Naive thymus-derived CD4-positive, alpha-beta T cell (primary cell): ENCODE results near the gene DPYSL4. TPM values are rescaled to one million over a fixed set of nuclear protein-coding genes. Genes with fewer than 3 reads are reported as not detected.

ENCODE experiments used
- ATAC-seq: fragments of 150-1000 bp; cut with Tn5 transposase; 2 replicates; pipeline ENCODE4 v1.10.0; 2021; ENCODE audit warnings: mild to moderate bottlenecking, moderate library complexity
- CTCF ChIA-PET: fragments of 350-600 bp; sonication (Branson Sonifier 250); formaldehyde crosslinking; loops from one replicate; lab custom pipeline; 2021; ENCODE audit warnings: antibody characterized with exemption; lab: Charles Lee
- POLR2A ChIA-PET: fragments of 350-600 bp; sonication (Branson Sonifier 250); formaldehyde crosslinking; loops from one replicate; lab custom pipeline; 2021; ENCODE audit warnings: antibody characterized with exemption, inconsistent platforms; lab: Charles Lee
- DNase-seq, 9 donors: peaks; one replicate each; pipeline versions ENCODE4 v3.0.0 to v3.0.0-alpha.2; 2020 to 2022; ENCODE audit warnings: mixed read lengths in 1 of 9
- H3K27ac ChIP-seq: one replicate; pipeline ENCODE4 v1.7.0; 2013; ENCODE audit warnings: mild to moderate bottlenecking, low read depth, low read length, moderate library complexity
- H3K27me3 ChIP-seq, 2 donors: one replicate each; pipeline ENCODE4 v1.7.0; 2013; ENCODE audit warnings: low read length in 2 of 2, mild to moderate bottlenecking in 2 of 2, moderate library complexity in 2 of 2; ENCODE audit not compliant: control insufficient read depth in 2 of 2, insufficient read depth in 2 of 2
- H3K36me3 ChIP-seq, 3 experiments: 1 replicate in 2 of 3; 2 replicates in 1 of 3; pipeline ENCODE4 v1.7.0; 2013; ENCODE audit warnings: low read length in 3 of 3, mild to moderate bottlenecking in 3 of 3, moderate library complexity in 1 of 3; ENCODE audit not compliant: insufficient read depth in 3 of 3, control insufficient read depth in 2 of 3
- H3K4me1 ChIP-seq, 2 donors: one replicate each; pipeline ENCODE4 v1.7.0; 2013; ENCODE audit warnings: low read length in 2 of 2, mild to moderate bottlenecking in 2 of 2, moderate library complexity in 1 of 2; ENCODE audit not compliant: control insufficient read depth in 2 of 2, insufficient read depth in 2 of 2
- H3K4me3 ChIP-seq: 2 replicates; pipeline ENCODE4 v1.7.0; 2013; ENCODE audit warnings: mild to moderate bottlenecking, low read length
- H3K9me3 ChIP-seq, 3 experiments: 1 replicate in 2 of 3; 2 replicates in 1 of 3; pipeline ENCODE4 v1.7.0; 2013; ENCODE audit warnings: low read length in 3 of 3; ENCODE audit not compliant: control insufficient read depth in 2 of 3
- H3K27ac Mint-ChIP-seq, 9 donors: one replicate each; pipeline ENCODE4 v1.8.0; 2020 to 2022; ENCODE audit warnings: mixed read lengths in 9 of 9, mild to moderate bottlenecking in 8 of 9, moderate library complexity in 5 of 9, inconsistent platforms in 2 of 9
- H3K27me3 Mint-ChIP-seq, 5 donors: one replicate each; pipeline ENCODE4 v1.8.0; 2021 to 2022; ENCODE audit warnings: mixed read lengths in 5 of 5, mild to moderate bottlenecking in 1 of 5
- H3K36me3 Mint-ChIP-seq, 5 donors: one replicate each; pipeline ENCODE4 v1.8.0; 2020 to 2022; ENCODE audit warnings: mixed read lengths in 5 of 5, mild to moderate bottlenecking in 3 of 5, inconsistent platforms in 1 of 5
- H3K4me1 Mint-ChIP-seq, 7 donors: one replicate each; pipeline ENCODE4 v1.8.0; 2020 to 2022; ENCODE audit warnings: mixed read lengths in 7 of 7, mild to moderate bottlenecking in 3 of 7, inconsistent platforms in 1 of 7
- H3K4me3 Mint-ChIP-seq, 10 donors: one replicate each; pipeline ENCODE4 v1.8.0; 2020 to 2022; ENCODE audit warnings: mild to moderate bottlenecking in 10 of 10, mixed read lengths in 10 of 10, moderate library complexity in 6 of 10, inconsistent platforms in 2 of 10
- H3K9me3 Mint-ChIP-seq, 11 donors: one replicate each; pipeline ENCODE4 v1.8.0; 2020 to 2022; ENCODE audit warnings: mixed read lengths in 11 of 11, mild to moderate bottlenecking in 4 of 11, inconsistent platforms in 1 of 11, moderate library complexity in 1 of 11
- intact Hi-C, 2 donors: fragments of 100-400 bp; cut with micrococcal nuclease; formaldehyde crosslinking; loops; one replicate each; pipeline ENCODE4 v1.15.1; 2023
- polyA plus RNA-seq, 2 donors: library from polyadenylated mRNA; unstranded; fragments of 300-500 nt; fragmentation: Illumina TruSeq; gene quantifications; one replicate each; pipeline ENCODE4 v1.2.3, GENCODE V29; 2021
- total RNA-seq, 6 experiments: library from RNA in 5 of 6; stranded (reverse) in 5 of 6; gene quantifications; 1 replicate in 5 of 6; 2 replicates in 1 of 6; pipeline ENCODE4 v1.2.3 and lab custom pipeline; 2021 to 2026

Gene DPYSL4
- total and polyA plus RNA-seq, 7 experiments from 2014 or later: 0.35 to 60.0 (median 9.4) TPM

GRCh38 chr10:132154440-132154839 is 32.3 kb upstream of the DPYSL4 start:
- intact Hi-C loops: no loop called here
- peaks cover 7 to 11% of the 10 kb centered on the region in 2 donors for H3K4me1 ChIP-seq
- no peak overlapping the region for H3K27ac ChIP-seq
- H3K4me3 Mint-ChIP-seq: no peak overlapping the region
- CTCF ChIA-PET: no interaction called here
- DNase-seq: no peak
- H3K4me3 ChIP-seq: no peak overlapping the region
- no peak for ATAC-seq
- no peaks in the 10 kb centered on the region for H3K36me3 Mint-ChIP-seq
- no peaks in the 10 kb centered on the region for H3K27me3 Mint-ChIP-seq
- peaks cover 0 to 5% (median 0%) of the 10 kb centered on the region in 11 donors for H3K9me3 Mint-ChIP-seq
- H3K27me3 ChIP-seq: no peaks in the 10 kb centered on the region
- H3K36me3 ChIP-seq: no peaks in the 10 kb centered on the region
- POLR2A ChIA-PET: no interaction called here
- H3K9me3 ChIP-seq: no peaks in the 10 kb centered on the region
- H3K27ac Mint-ChIP-seq: no peak overlapping the region
- H3K4me1 Mint-ChIP-seq: peaks cover 5 to 20% (median 18%) of the 10 kb centered on the region in 7 donors

DNA sequence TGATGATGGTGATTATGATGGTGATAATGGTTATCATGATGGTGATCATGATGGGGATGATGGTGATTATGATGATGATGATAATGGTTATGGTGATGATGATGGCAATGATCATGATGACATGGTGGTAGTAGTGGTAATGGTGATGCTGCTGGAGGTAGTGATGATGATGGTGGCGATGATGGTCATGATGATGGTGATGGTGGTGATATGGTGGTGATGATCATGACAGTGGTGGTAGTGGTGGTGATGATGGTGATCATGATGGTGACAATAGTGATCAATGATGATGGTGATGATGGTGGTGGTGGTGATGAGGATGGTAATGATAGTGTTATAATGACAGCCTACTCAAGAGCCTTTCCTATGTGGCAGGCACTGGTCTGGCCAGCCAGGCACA is 31.8 kb upstream of the DPYSL4 start:
- H3K27ac ChIP-seq: no peak overlapping the region
- Mint-ChIP-seq H3K4me1 (peaks cover 5 to 25% (median 18%) of the 10 kb centered on the region in 7 donors), H3K4me3 (no peak overlapping the region), H3K27ac (no peak overlapping the region), H3K36me3 (no peaks in the 10 kb centered on the region), H3K9me3 (peaks cover 0 to 7% (median 0%) of the 10 kb centered on the region in 11 donors), H3K27me3 (no peaks in the 10 kb centered on the region)
- POLR2A ChIA-PET: no interaction called here
- peaks cover 9 to 14% of the 10 kb centered on the region in 2 donors for H3K4me1 ChIP-seq
- ATAC-seq: no peak
- CTCF ChIA-PET: no interaction called here
- no peak overlapping the region for H3K4me3 ChIP-seq
- H3K9me3 ChIP-seq: no peaks in the 10 kb centered on the region
- DNase-seq: no peak
- H3K27me3 ChIP-seq: no peaks in the 10 kb centered on the region
- intact Hi-C loops: loop anchor here in 1 of 2 donors (5.0 kb wide), 2 partner anchors 292 to 1122 kb away; partner anchors contain the start of gene ADAM8
- no peaks in the 10 kb centered on the region for H3K36me3 ChIP-seq

GRCh38 chr10:132155723-132156381 is 30.9 kb upstream of the DPYSL4 start:
- no peak overlapping the region for H3K27ac ChIP-seq
- intact Hi-C loops: loop anchor here in 1 of 2 donors (2.0 to 5.0 kb wide), 3 partner anchors 255 to 1121 kb away; partner anchors contain the start of genes ADAM8 and PPP2R2D
- Mint-ChIP-seq H3K4me3 (no peak overlapping the region), H3K4me1 (peaks cover 5 to 26% (median 18%) of the 10 kb centered on the region in 7 donors), H3K27ac (peak overlapping the region in 3 of 9 donors; percentile 33 to 91 (median 76)), H3K36me3 (no peaks in the 10 kb centered on the region), H3K27me3 (no peaks in the 10 kb centered on the region), H3K9me3 (peaks cover 0 to 7% (median 0%) of the 10 kb centered on the region in 11 donors)
- ChIA-PET CTCF (no interaction called here), POLR2A (no interaction called here)
- H3K4me3 ChIP-seq: no peak overlapping the region
- no peaks in the 10 kb centered on the region for H3K27me3 ChIP-seq
- no peak for DNase-seq
- peaks cover 9 to 14% of the 10 kb centered on the region in 2 donors for H3K4me1 ChIP-seq
- H3K36me3 ChIP-seq: no peaks in the 10 kb centered on the region
- H3K9me3 ChIP-seq: no peaks in the 10 kb centered on the region
- no peak for ATAC-seq

DNA sequence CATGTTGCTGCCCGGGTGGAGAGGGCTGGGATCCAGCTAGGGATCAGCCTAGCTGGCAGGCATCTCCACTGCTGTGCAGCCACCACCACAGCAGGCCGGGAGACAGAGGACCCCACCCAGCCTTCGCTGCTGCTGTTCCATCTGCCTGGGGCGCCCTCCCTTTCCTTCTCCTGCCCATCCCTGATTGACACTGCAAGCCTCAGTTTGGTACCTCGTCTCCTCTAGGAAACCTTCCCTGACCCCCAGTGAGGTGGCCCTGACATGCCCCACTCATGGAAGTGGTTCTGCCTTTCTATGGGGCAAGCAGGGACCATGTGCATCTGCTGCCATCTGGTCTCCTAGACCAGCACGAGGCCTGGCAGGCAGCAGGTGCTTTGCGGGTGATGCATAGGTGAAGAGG is 30.4 kb upstream of the DPYSL4 start:
- Mint-ChIP-seq H3K4me3 (no peak overlapping the region), H3K27me3 (no peaks in the 10 kb centered on the region), H3K27ac (peak overlapping the region in 8 of 9 donors; percentile 20 to 91 (median 54)), H3K9me3 (peaks cover 0 to 7% (median 0%) of the 10 kb centered on the region in 11 donors), H3K36me3 (no peaks in the 10 kb centered on the region), H3K4me1 (peaks cover 5 to 30% (median 18%) of the 10 kb centered on the region in 7 donors)
- peaks cover 9 to 14% of the 10 kb centered on the region in 2 donors for H3K4me1 ChIP-seq
- ChIA-PET CTCF (no interaction called here), POLR2A (no interaction called here)
- intact Hi-C loops: loop anchor here in 1 of 2 donors (2.0 to 5.0 kb wide), 3 partner anchors 256 to 1121 kb away; partner anchors contain the start of genes ADAM8 and PPP2R2D
- no peaks in the 10 kb centered on the region for H3K9me3 ChIP-seq
- ATAC-seq: no peak
- no peaks in the 10 kb centered on the region for H3K36me3 ChIP-seq
- no peak overlapping the region for H3K27ac ChIP-seq
- no peak overlapping the region for H3K4me3 ChIP-seq
- no peak for DNase-seq
- no peaks in the 10 kb centered on the region for H3K27me3 ChIP-seq

GRCh38 chr10:132157101-132157500 is 29.6 kb upstream of the DPYSL4 start:
- Histone ChIP-seq H3K4me1 (peaks cover 15 to 21% of the 10 kb centered on the region in 2 donors), H3K36me3 (no peaks in the 10 kb centered on the region), H3K9me3 (no peaks in the 10 kb centered on the region), H3K27me3 (no peaks in the 10 kb centered on the region), H3K4me3 (no peak overlapping the region), H3K27ac (peak overlapping the region; percentile 45)
- ATAC-seq (no peak), DNase-seq (no peak)
- Mint-ChIP-seq H3K4me1 (peaks cover 10 to 36% (median 23%) of the 10 kb centered on the region in 7 donors), H3K4me3 (no peak overlapping the region), H3K27ac (peak overlapping the region in 6 of 9 donors; percentile 14 to 100 (median 92)), H3K27me3 (no peaks in the 10 kb centered on the region), H3K9me3 (peaks cover 0 to 11% (median 0%) of the 10 kb centered on the region in 11 donors), H3K36me3 (peaks cover 0 to 3% (median 0%) of the 10 kb centered on the region in 5 donors)
- ChIA-PET CTCF (no interaction called here), POLR2A (no interaction called here)
- intact Hi-C loops: loop anchor here in 1 of 2 donors (2.0 to 5.0 kb wide), 3 partner anchors 256 to 1120 kb away; partner anchors contain the start of genes ADAM8 and PPP2R2D

GRCh38 chr10:132158122-132158741 is 28.5 kb upstream of the DPYSL4 start:
- Mint-ChIP-seq H3K27me3 (no peaks in the 10 kb centered on the region), H3K36me3 (peaks cover 0 to 3% (median 0%) of the 10 kb centered on the region in 5 donors), H3K9me3 (peaks cover 0 to 11% (median 0%) of the 10 kb centered on the region in 11 donors), H3K4me3 (peak overlapping the region in 4 of 10 donors; percentile 14 to 64 (median 30)), H3K27ac (peak overlapping the region in 8 of 9 donors; percentile 76 to 100 (median 95)), H3K4me1 (peaks cover 13 to 46% (median 34%) of the 10 kb centered on the region in 7 donors)
- intact Hi-C loops: loop anchor here (1.0 to 5.0 kb wide), 6 partner anchors 174 to 1119 kb away; partner anchors contain the start of genes ADAM8 (in 1 of the 2), INPP5A (in 1 of the 2) and LRRC27 (in 1 of the 2)
- no peaks in the 10 kb centered on the region for H3K36me3 ChIP-seq
- peaks cover 23 to 32% of the 10 kb centered on the region in 2 donors for H3K4me1 ChIP-seq
- H3K4me3 ChIP-seq: no peak overlapping the region
- H3K9me3 ChIP-seq: no peaks in the 10 kb centered on the region
- ATAC-seq (peak; percentile 58), DNase-seq (peak in 8 of 9 donors; percentile 51 to 71 (median 65))
- CTCF ChIA-PET: no interaction called here
- H3K27ac ChIP-seq: peak overlapping the region; percentile 72
- POLR2A ChIA-PET: no interaction called here
- H3K27me3 ChIP-seq: no peaks in the 10 kb centered on the region
